ENCODE data around the gene RFXAP. TPM values are rescaled to one million over a fixed set of nuclear protein-coding genes. Genes with fewer than 3 reads are reported as not detected.

RFXAP gene
- total RNA-seq, 1 experiment from 2014 or later, result 4.4 TPM

- peak; percentile 97 for ATAC-seq
- no peaks in the 10 kb centered on the region for H4K20me1 ChIP-seq (ENCODE audit: insufficient read depth)
- no peaks in the 10 kb centered on the region for H3K9me2 ChIP-seq (ENCODE audit: insufficient read depth)
- no peak overlapping the region for H3K27ac ChIP-seq (ENCODE audit: low read depth, low read length)
- no peak overlapping the region for H3K9ac ChIP-seq (ENCODE audit: low read length)
- ChIA-PET CTCF (interaction anchor here (1.1 kb wide), 1 partner anchor 109 kb away, joined by 3 read pairs; no protein-coding TSS in a partner anchor), RAD21 (ENCODE audit: low non-redundant PET in 1 of 2, low total read pairs in 2 of 2, uncharacterized antibody in 2 of 2, unreplicated experiment in 2 of 2) (no interaction called here), POLR2A (no interaction called here)
- H2AFZ ChIP-seq (ENCODE audit: low read depth, low read length, poor library complexity, severe bottlenecking), result no peak overlapping the region
- no peak for DNase-seq (ENCODE audit: low read depth, low spot score)
- no peaks in the 10 kb centered on the region for H3K36me3 ChIP-seq (ENCODE audit: control insufficient read depth in 1 of 2, insufficient read depth in 2 of 2, low read length in 2 of 2)
- H3K4me3 ChIP-seq (replicated peaks in 1 of 2; ENCODE audit: low read depth in 1 of 2, low read length in 2 of 2), result no peak overlapping the region
- TF ChIP-seq EZH2phosphoT487 (IDR thresholded peaks at IDR 0.05; ENCODE audit: borderline replicate concordance) (no peak), JUND (IDR thresholded peaks at IDR 0.05) (no peak), POLR2A (IDR thresholded peaks at IDR 0.05; ENCODE audit: borderline replicate concordance, extremely low read depth, insufficient read depth, insufficient read length) (no peak), ATF3 (IDR thresholded peaks at IDR 0.05) (no peak), SRF (IDR thresholded peaks at IDR 0.05; ENCODE audit: low read depth) (no peak), CTCF (IDR thresholded peaks at IDR 0.05 in 2 of 3, conservative IDR thresholded peaks at IDR 0.05 in 1 of 3; ENCODE audit: borderline replicate concordance in 1 of 3, insufficient read depth in 1 of 3, low read depth in 2 of 3, low read length in 2 of 3) (no peak), ZFX (IDR thresholded peaks at IDR 0.05) (no peak), TCF7L2 (IDR thresholded peaks at IDR 0.05; ENCODE audit: borderline replicate concordance, extremely low read depth, insufficient read depth, insufficient read length) (no peak), FOSL1 (IDR thresholded peaks at IDR 0.05; ENCODE audit: low read depth) (no peak), ZBTB33 (IDR thresholded peaks at IDR 0.05; ENCODE audit: extremely low read depth, insufficient replicate concordance, low read length) (no peak), EZH2 (IDR thresholded peaks at IDR 0.05) (no peak), RAD21 (IDR thresholded peaks at IDR 0.05; ENCODE audit: low read depth) (no peak), MAX (IDR thresholded peaks at IDR 0.05) (no peak), SIN3A (IDR thresholded peaks at IDR 0.05; ENCODE audit: low read depth) (no peak), EGR1 (IDR thresholded peaks at IDR 0.05; ENCODE audit: low read depth) (no peak)
- no TSS peak for BruUV-seq (replicated peaks)
- 0 out of 4 replicates have a peak, but pooled peaks cover 0 to 3% of the 10 kb centered on the region in 2 experiments for H3K4me1 ChIP-seq (ENCODE audit: control insufficient read depth in 1 of 2, insufficient read depth in 2 of 2, low read length in 2 of 2)
- H3K79me2 ChIP-seq (ENCODE audit: insufficient read depth, low read length), result no peaks in the 10 kb centered on the region
- H3K4me2 ChIP-seq (ENCODE audit: low read length), result peak overlapping the region; percentile 45
- no peaks in the 10 kb centered on the region for H3K9me3 ChIP-seq (ENCODE audit: control insufficient read depth in 1 of 2, insufficient read depth in 1 of 2, low read depth in 1 of 2, low read length in 2 of 2)
- intact Hi-C loops (cut with micrococcal nuclease), result no loop called here
- no peaks in the 10 kb centered on the region for H3K27me3 ChIP-seq (ENCODE audit: insufficient read depth, low read length)
Measured at GRCh38 chr13:36872621-36873020, 53.6 kb downstream of the RFXAP start.

All from HCT116 (cell line).